Left lobe of liver (tissue), 2 donors: Measurements from ENCODE around the gene UBE2S. TPM values are rescaled to one million over a fixed set of nuclear protein-coding genes. Genes with fewer than 3 reads are reported as not detected.
A peak's percentile ranks its signal among the peaks of the same experiment; 100 is the strongest.
"Not testable (repeated sequence)": the region's sequence is repeated elsewhere in the genome, so short reads cannot be mapped to it uniquely, and the experiment has no call there.

Experiments used
- ATAC-seq: fragments of 200-7000 bp; cut with Tn5 transposase; one replicate; pipeline ENCODE4 v1.9.1; 2020; ENCODE audit warnings: mild to moderate bottlenecking, moderate library complexity
- DNase-seq: peaks from one replicate; pipeline ENCODE4 v3.0.0-alpha.2; 2020; ENCODE audit warnings: low spot score
- total RNA-seq: library from RNA; stranded (reverse); gene quantifications from one replicate; pipeline ENCODE4 v1.2.1, GENCODE V29; 2021
- donor health status: DM: no; HTN: no; CAD: no; lungs with moderate emphysema.
- donor health status: DM: no; HTN: yes; CAD: no.

UBE2S gene
- total RNA-seq, 1 donor from 2014 or later = 5.6 TPM

DNA sequence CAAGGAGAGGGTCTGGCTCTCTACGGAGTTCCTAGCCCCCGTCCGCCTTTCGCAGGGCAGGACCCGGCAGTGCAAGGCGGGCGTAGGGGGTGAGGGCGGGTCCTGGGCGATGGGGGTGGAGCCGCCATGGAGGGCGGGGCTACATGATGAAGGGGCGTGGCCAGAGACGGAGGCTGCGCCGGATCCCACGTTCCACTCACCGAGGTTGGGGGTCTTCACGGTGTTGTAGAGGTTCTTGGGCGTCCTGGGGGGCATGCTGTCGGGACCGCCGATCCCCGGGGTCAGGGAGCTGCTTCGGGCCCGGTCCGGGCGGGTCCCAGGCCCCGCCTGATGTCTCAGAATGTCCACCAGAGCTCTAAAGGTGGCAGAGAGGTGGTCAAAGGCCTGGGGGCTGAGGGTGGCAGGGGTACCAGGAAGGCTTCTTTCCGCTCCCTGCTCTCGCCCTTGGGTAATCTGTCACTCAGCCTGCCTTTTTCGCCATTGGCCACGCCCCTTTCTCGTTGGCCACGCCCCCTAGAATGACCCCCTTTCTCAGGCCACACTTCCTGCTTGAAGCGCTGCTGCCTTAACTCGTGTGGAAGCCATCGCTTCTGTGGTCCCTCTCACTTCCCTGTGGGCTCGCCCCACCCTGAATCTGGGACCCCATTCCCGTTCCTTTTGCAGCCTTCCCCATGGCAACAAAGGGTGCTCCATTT is 33.0 kb upstream of the UBE2S start:
- DNase-seq = no peak

DNA sequence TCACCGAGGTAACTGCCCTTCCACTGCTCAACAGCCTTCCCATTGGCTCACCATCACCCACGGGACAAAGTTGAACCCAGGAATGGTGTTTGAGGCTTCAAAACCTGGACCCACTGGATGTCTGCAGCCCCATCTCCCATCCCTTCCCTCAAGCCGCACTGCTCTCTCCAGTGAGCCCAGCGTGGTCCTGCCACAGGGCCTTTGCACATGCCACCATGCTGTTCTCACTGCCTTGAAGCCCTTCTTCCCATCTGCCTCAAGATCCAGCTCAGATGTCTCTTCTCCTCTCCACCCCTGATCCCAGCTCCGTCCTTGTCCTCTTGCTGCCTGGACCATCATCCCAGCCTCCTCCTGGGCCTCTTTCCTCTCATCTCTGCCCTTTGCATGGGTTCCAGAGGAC is 31.5 kb upstream of the UBE2S start:
- DNase-seq = no peak
- no peak for ATAC-seq

More for the DNA sequence above, 33.0 kb upstream of the UBE2S start:
- ATAC-seq = no peak

DNA sequence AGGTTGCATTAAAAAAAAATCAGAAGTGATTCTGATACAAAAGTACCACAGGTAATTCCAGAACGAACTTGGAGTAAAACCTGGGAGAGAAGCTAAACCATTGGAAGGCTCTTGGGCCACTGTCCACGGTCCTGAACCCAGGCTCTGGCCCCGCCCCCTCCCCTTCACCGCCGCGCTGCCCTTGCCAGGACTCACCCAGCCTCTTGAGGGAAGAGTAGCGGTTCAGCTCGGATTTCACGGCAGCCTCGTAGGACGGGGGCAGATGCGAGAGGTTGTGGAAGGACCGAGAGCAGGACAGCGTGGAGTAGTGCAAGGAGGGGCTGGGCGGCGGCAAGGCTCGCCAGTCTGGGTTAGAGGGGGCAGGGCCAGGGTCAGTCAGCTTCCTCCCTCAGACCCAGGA is 29.8 kb upstream of the UBE2S start:
- DNase-seq = peak; percentile 52
- ATAC-seq = peak; percentile 90

DNA sequence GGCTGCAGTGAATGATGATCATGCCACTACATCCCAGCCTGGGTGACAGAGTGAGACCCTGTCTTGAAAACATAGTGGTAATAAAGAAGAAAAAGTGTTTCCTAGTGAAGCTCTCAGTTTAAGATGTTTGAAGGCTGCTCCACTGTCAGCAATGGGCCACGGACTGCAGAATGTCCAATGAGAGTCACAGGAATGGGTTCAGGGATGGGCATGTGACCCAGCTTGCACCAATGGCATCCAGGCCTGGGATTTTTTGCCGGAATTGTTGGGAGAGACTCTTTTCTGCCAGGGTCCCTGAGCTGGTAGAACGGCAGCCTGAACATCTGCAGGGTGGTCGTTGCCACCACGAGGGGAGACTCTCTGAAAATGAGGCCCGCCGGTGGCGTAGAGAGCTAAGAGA is 29.3 kb upstream of the UBE2S start:
- ATAC-seq = no peak
- DNase-seq = no peak

DNA sequence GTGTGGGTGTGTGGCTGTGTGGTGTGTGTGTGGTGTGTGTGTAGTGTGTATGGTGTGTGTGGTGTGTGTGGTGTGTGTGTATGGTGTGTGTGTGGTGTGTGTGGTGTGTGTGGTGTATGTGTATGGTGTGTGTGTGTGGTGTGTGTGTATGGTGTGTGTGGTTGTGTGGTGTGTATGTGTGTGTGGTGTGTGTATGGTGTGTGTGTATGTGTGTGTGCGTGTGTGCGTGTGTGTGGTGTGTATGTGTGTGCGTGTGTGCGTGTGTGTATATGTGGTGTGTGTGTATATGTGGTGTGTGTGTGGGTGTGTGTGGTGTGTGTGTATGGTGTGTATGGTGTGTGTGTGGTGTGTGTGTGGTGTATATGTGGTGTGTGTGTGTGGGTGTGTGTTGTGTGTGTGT is 27.4 kb upstream of the UBE2S start:
- DNase-seq (no peak), ATAC-seq (no peak)

DNA sequence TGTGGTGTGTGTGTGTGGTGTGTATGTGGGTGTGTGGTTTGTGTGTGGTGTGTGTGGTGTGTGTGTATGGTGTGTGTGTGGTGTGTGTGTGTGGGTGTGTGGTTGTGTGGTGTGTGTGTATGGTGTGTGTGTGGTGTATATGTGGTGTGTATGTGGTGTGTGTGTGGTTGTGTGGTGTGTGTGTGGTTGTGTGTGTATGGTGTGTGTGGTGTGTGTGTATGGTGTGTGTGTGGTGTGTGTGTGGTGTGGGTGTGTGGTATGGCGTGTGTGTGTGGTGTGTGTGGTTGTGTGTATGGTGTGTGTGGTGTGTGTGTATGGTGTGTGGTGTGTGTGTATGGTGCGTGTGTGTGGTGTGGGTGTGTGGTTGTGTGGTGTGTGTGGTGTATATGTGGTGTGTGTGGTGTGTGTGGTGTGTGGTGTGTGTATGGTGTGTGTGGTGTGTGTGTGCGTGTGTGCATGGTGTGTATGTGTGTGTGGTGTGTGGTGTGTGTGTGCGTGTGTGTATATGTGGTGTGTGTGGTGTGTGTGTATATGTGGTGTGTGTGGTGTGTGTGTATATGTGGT is 26.9 kb upstream of the UBE2S start:
- DNase-seq = no peak

DNA sequence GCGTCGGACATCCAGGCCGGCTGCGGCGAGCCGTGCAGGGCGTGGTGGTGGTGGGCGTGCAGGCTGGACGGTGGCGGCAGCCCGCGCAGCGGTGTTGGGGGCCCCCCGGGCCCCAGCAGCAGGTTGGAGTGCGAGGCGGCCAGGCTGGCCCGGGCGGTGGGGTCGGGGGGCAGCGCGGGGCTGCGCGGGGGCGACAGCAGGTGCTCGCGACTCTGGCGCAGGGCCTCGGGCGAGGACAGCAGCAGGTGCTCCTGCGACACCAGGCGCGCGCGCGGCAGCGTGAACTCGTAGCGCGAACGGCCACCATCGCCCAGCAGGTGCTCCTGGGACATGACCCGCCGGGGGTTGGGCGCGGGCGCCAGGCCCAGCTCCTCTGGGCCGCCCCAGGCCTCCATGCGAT is 25.7 kb upstream of the UBE2S start:
- no peak for DNase-seq
- no peak for ATAC-seq

More for the DNA sequence above, 26.9 kb upstream of the UBE2S start:
- no peak for ATAC-seq

DNA sequence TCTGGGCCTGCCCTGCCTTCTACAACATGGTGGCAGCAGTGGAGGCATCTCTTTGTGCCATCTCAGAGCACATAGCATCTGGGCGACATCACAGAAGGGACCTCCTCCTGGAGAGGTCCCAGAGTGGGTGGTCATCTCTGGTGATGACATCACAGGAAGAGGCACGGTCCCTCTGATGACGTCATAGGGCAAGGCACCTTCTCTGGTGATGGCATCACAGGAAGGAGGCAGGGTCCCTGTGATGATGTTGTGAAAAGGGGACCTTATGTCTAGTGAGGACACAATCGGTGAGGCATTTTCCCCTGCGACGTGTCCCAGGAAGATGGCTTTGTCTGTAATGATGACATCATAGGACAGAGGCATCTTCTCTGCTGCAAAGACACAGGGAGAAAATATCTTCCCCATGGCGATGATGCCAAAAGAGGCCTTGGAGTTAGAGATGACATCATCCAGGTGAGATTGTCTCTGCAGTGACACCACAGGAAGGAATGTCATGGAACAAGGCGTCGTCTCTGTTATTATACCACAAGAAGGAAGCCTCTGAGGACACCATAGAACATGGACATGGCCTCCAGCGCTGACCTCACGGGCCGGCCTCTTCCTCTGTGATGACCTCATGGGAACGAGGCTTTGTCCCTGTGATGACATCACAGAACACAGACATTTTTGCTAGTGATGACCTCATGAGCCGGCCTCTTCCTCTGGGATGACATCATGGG is 24.8 kb upstream of the UBE2S start:
- no peak for ATAC-seq
- no peak for DNase-seq

DNA sequence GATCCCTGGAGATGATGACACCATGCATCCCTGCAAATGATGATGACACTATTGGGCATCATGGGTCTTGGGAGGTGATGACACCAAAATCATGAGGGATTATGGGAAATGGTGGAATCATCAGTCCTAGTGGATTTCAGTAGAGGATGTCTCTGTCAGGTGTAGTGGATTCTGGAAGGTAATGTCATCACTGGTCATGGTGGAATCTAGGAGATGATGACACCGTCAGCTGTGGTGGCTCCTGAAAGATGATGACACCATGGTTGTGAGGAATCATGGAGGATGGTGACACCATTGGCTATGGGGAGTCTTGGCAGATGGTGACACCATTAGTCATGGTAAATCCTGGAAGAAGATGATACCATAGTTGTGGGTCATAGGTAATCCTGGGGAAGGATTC is 23.6 kb upstream of the UBE2S start:
- DNase-seq (no peak), ATAC-seq (no peak)

DNA sequence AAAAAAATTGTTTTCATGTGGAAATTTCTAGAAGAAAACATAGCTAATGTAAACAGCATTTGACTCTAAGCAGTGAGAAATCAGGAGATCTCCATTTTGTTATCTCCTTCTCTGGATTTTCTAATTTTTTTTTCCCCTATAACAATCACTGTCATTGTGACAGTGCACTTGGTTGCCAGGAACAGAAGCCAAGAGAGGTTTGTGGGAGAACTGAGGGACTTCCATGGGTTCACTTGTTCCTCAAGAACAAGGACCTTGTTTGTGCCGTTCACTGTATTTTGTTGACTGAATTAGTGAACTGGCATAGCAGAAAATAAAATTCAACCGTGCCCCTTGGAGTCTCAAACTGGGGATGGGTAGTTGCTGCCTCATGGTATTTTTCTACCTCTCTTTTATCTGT is 18.5 kb upstream of the UBE2S start:
- no peak for DNase-seq
- no peak for ATAC-seq

DNA sequence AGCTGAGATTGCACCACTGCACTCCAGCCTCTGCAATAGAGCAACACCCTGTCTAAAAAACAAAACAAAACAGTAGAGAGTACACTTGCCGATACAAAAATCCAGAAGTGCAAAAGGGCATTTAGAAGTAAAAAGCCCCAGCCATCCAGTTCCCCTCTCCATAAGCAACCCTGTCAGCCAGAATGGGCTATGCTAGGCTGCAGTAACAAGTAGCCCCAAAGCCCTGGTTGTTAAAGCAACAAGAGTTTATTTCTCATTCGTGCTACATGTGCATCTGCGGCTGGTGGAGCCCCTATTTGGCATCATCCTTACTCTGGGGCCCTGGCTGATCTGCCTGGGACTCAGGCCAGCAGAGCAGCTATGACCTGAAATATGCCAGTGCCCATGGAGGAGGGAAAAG is 16.9 kb upstream of the UBE2S start:
- ATAC-seq = no peak
- DNase-seq = no peak

DNA sequence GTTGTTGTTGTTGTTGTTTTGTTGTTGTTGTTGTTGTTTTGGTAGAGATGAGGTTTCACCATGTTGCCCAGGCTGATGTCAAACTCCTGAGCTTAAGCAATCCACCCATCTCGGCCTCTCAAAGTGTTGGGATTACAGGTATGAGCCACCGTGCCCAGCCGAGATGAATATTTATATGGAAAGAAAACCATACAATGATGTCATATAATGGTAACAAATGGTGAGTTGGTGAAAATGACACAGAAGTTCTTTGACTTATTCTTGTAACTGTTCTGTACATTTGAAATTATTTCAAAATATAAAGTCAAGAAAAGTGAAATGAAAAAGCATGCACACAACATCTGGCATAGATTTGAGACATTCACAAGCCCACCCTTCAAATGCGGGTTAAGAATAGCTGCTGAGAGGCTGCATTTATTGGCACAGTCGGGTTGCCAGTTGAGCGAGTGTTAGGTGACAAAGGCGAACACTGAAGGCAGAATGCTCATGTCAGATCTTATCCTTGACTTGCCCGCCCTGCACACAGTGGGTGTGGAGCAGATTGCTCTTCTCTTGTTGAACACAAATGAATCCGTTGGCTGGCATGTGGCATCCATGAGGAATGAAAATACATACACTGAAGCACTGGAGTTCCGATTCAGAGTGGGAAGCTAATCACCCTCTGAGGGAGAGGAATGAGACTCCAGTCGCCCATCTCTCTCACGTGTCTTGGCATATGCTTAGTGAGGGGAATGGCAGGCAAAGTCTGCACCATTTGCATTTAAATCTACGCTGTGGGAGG is 15.8 kb upstream of the UBE2S start:
- DNase-seq = no peak

DNA sequence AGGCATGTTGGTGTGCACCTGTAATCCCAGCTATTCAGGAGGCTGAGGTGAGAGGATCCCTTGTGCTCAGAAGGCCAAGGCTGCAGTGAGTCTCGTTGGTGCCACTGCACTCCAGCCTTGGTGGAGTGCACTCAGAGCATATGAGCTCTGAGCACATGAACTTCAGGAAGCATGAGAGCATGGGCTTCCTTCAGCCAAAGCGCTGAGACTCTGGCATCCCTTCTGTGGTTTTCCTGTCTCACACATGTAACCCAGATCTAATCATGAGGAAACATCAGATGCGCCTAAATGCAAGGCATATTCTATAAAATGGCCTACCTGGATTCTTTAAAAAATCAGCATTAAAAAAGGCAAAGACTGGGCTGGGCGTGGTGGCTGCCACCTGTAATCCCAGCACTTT is 13.7 kb upstream of the UBE2S start:
- not testable (repeated sequence) for DNase-seq, ATAC-seq

More for the DNA sequence above, 15.8 kb upstream of the UBE2S start:
- no peak for ATAC-seq

DNA sequence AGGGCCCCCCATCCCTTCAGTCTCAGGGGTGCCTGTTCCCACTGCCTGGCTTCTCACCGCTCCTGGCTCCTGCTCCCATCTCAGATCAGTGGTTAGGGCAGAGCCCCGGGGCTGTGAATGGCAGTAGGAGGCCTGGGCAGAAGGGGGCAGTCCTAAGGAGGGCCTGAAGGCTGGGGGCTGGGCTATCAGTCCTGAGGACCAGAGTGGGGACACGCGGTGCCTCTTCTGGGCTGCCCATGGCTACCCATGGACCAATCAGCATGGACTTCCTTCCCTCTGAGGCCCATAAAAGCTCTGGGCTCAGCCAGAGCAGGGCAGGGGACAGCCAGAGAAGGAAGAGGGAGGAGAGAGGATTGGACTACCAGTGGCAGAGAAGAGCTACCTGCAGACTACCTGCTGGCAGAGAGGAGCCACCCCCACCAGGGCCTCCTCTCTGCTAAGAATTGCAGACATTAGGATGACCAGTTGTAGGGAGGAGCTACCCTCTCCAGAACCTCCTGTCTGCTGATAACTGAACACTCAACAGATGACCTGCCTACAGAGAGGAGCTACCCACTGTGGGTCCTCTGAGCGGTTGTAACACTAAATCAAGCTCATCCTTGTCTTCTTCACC is 12.1 kb upstream of the UBE2S start:
- DNase-seq = no peak

DNA sequence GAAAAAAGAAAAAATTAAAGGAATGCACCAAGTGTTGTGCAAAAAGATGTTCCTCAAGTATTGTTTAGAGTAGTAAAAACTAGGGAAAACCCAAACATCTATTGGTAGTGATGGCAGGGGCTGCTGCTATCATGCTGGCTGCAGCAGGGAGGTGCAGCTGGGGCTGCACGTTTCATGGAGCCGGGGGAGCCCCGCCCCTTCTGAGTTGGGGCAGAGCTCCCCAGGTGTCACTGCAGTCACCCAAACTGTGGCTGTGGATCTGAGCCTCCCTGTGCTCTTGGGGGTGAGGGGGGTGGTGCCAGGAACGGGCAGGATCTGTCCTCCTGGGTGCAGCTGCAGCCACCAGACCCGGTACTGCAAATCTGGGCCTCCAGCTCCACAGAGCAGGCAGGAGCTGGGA is 11.5 kb upstream of the UBE2S start:
- ATAC-seq (no peak), DNase-seq (no peak)

More for the DNA sequence above, 12.1 kb upstream of the UBE2S start:
- no peak for ATAC-seq

DNA sequence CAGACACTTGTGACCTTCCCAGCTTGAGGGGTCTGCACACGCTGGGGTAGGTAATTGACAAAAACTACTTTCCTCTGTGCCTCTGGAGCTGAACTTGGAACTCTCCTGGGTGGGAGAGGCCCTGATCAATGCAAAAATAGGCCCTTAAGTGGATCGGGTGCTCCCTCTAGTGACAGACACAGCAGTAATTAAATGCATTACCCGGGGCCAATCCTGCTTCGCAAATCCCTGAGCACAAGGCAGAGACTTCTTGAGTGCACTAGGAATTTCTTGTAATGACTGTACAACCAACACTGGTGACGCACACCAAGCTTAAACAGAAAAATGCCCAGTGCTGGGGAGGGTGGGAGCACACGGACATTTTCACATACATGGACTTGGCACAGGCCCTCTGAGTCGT is 10.6 kb upstream of the UBE2S start:
- DNase-seq (peak; percentile 65), ATAC-seq (peak; percentile 99)

DNA sequence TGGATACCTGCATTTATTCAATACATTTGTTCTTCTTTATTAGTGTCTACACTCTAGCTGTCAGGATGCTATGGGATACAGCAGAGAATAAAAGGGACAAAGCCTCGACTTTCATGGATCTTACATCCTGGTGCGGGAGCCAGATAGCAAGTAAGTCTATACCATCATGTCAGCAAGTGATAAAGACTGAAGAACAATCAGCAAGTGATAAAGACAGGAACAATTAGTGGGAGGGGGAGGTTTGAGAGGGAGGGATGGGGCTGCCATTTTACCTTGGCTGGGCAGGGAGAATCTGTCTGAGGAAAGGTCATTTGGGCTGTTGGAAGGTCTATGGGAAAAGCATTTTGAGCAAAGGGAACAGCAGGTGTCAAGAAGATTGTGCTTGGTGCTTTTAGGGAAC is 2.6 kb upstream of the UBE2S start:
- ATAC-seq = no peak

DNA sequence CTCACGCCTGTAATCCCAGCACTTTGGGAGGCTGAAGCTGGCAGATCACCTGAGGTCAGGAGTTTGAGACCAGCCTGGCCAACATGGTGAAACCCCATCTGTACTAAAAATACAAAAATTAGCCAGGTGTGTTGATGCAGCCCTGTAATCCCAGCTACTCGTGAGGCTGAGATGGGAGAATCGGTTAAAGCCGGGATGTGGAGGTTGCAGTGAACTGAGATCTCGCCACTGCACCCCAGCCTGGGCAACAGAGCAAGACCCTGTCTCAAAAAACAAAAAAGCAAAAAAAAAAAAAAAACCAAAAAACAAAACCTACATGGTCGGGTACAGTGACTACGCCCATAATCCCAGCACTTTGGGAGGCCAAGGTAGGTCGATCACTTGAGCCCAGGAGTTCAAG is 1.6 kb upstream of the UBE2S start:
- not testable (repeated sequence) for ATAC-seq, DNase-seq

More for the DNA sequence above, 2.6 kb upstream of the UBE2S start:
- no peak for DNase-seq

DNA sequence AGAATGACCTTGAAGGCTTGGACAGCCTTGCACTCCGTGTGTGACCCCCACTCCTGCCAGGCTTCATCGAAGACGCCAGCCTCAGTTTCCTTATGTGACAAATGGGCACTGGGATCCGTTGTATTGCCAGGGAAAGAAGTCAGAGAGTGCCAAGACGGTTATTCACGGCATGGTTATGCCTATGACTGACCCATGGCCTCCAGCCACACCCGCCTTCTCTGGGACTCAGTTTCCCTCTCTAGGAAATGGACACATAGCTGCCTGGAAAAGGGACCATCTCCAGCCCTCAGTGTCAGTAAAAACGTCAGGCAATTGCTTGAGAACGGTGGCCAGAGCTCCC is 915 bp upstream of the UBE2S start:
- ATAC-seq (no peak), DNase-seq (no peak)

DNA sequence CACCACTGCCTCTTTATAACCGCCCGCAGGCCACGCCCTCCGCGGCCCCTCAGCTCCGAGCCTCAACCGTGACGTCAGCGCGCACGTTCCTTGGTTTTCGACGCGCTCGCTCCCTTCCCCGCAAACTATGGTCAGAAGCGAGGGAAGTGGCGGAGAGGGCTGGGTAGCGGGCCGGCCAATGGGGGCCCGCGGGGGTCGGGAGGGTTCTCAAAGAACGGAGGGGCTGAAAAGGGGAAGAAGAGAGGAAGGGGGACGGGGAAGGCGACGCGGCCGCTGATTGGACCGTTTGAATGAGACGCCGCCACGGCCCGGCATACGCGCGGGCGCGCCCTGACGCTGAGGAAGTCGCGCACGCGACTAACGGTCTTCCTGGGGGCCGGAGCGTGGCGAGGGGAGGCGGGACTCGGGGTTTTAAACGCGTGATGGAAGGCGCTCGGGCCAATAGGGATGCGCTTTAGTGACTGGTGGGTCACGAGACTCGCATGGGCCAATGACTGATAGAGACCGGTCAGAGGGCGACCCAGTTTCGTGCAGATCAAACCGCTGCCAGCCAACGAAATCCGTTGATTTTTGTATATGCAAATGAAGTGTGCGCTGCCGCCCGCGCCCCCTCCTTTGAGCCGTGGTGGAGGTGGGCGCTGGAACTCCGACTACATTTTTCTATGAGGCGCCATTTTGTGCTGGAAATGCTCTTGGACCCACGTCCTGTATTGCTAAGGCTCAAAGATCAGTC is 378 bp upstream of the UBE2S start:
- peak; percentile 98 for DNase-seq
- ATAC-seq = peak; percentile 96
